GM13976 (cell line): ENCODE results near the gene ADGB.

Experiments used
- DNase-seq: peaks from one replicate; pipeline ENCODE4 v3.0.0; 2012; ENCODE audit warnings: low spot score
- CTCF ChIP-seq: IDR thresholded peaks from 2 replicates; pipeline ENCODE4 v1.5.1; 2012; ENCODE audit warnings: borderline replicate concordance, mild to moderate bottlenecking; ENCODE audit not compliant: insufficient read depth; ENCODE audit errors: extremely low read depth, missing control alignments, control extremely low read depth
- in situ Hi-C: fragments of 300-500 bp; cut with MboI; formaldehyde crosslinking; loops from one replicate; pipeline ENCODE4 v1.12.0; 2022; ENCODE audit warnings: low sequenced_read_pairs, mixed read lengths, inconsistent platforms; ENCODE audit not compliant: unreplicated experiment

The ADGB gene

GRCh38 chr6:146857180-146857979 is 258.6 kb downstream of the ADGB start:
- in situ Hi-C loops, result no loop called here
- peak; percentile 98 for TF ChIP-seq CTCF
- DNase-seq, result peak; percentile 80

GRCh38 chr6:146857980-146858347 is 259.2 kb downstream of the ADGB start:
- DNase-seq, result peak; percentile 20
- in situ Hi-C loops, result no loop called here
- no peak for TF ChIP-seq CTCF

GRCh38 chr6:146859206-146859605 is 260.4 kb downstream of the ADGB start:
- no peak for DNase-seq
- TF ChIP-seq CTCF, result no peak
- in situ Hi-C loops, result no loop called here

- no peak for TF ChIP-seq CTCF
- in situ Hi-C loops, result no loop called here
- DNase-seq, result no peak
Observed at GRCh38 chr6:146859795-146860495, 261.2 kb downstream of the ADGB start.

- no peak for DNase-seq
- in situ Hi-C loops, result no loop called here
- TF ChIP-seq CTCF, result no peak
Observed at GRCh38 chr6:146860583-146860982, 261.8 kb downstream of the ADGB start.

- TF ChIP-seq CTCF, result no peak
- no peak for DNase-seq
- in situ Hi-C loops, result no loop called here
Observed at GRCh38 chr6:146861029-146861563, 262.3 kb downstream of the ADGB start.
